Skeletal muscle satellite cell (primary cell): ENCODE results near the gene FAM162A.
A peak's percentile ranks its signal among the peaks of the same experiment; 100 is the strongest.

Experiments
- H3K27me3 ChIP-seq: 2 replicates; pipeline ENCODE4 v1.7.0; 2013; ENCODE audit warnings: low read length; ENCODE audit not compliant: control insufficient read depth, insufficient read depth
- H3K36me3 ChIP-seq: 2 replicates; pipeline ENCODE4 v1.7.0; 2013; ENCODE audit warnings: mild to moderate bottlenecking, control low read depth, low read length; ENCODE audit not compliant: insufficient read depth
- H3K4me1 ChIP-seq: 2 replicates; pipeline ENCODE4 v1.7.0; 2013; ENCODE audit warnings: low read length; ENCODE audit not compliant: control insufficient read depth, insufficient read depth
- H3K4me2 ChIP-seq: 2 replicates; pipeline ENCODE4 v1.7.0; 2013; ENCODE audit warnings: mild to moderate bottlenecking, low read length
- H3K4me3 ChIP-seq: 2 replicates; pipeline ENCODE4 v1.7.0; 2013; ENCODE audit warnings: low read length
- H3K9ac ChIP-seq: 2 replicates; pipeline ENCODE4 v1.7.0; 2013; ENCODE audit warnings: mild to moderate bottlenecking, low read depth, low read length, moderate library complexity
- H3K9me3 ChIP-seq: replicated peaks from 2 replicates; pipeline ENCODE4 v1.7.0; 2013; ENCODE audit warnings: mild to moderate bottlenecking, control low read depth, low read length

Gene FAM162A

DNA sequence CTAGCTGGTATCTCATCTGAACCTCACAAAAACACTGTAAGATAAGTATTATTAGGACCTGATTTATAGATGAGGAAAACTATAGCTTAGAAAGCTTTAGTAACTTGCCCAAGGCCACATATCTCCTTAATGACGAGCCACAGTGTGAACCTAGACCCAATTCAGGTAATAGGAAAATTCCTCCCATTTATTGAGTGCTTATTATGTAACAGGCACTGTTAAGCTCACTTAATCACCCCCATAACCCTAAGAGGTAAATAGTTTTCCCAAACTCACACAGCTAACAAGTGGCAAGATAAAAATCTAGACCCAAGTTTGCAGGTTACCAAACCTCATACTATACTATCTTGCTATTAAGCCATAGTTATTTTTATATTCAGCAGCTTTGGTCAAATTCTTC is 24.0 kb downstream of the FAM162A start:
- no peak overlapping the region for H3K9ac ChIP-seq
- no peak overlapping the region for H3K4me2 ChIP-seq
- no peaks in the 10 kb centered on the region for H3K9me3 ChIP-seq
- H3K4me1 ChIP-seq, result no peaks in the 10 kb centered on the region
- no peaks in the 10 kb centered on the region for H3K27me3 ChIP-seq
- peaks cover 15% of the 10 kb centered on the region for H3K36me3 ChIP-seq
- no peak overlapping the region for H3K4me3 ChIP-seq

DNA sequence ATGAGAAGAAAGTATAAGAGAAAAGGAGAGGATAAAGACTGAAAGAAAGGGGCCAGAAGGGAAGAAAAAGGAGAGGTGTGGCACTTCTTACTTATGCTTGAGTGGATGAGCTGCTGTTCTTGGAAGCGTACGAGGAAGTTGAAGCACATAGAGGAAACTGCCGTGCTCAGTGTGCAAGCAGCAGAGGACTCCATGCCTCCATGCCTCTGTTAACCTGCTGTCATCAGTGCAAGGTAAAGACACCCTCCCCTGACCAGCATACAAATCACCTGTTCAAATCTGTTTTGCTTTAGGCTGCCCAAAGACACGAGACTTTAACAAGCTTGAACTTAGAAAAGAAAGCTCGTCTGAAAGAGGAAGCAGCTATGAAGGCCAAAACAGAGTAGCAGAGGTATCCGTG is 25.5 kb downstream of the FAM162A start:
- Histone ChIP-seq H3K36me3 (peaks cover 11% of the 10 kb centered on the region), H3K4me3 (no peak overlapping the region), H3K4me1 (no peaks in the 10 kb centered on the region), H3K9ac (no peak overlapping the region), H3K27me3 (no peaks in the 10 kb centered on the region), H3K9me3 (no peaks in the 10 kb centered on the region), H3K4me2 (no peak overlapping the region)

DNA sequence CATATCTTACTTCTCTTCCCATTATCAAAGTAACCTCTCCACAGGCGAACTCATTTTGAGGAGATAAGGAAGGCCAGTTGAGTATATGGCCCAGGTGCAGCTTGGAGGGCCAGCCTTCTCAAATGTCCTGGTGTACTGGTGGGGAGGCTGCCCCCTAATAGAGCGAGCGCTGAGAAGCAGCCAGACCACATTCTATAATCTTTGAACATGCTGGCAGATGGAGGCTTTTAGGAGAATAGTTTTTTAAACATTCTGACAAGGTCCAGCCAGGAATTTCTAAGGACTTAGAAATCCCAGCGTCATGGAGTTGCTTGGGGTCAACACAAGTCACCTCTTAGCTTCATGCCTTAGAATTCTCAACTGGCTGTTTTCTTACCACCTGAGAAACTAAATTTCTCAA is 26.1 kb downstream of the FAM162A start:
- Histone ChIP-seq H3K9ac (no peak overlapping the region), H3K27me3 (no peaks in the 10 kb centered on the region), H3K9me3 (no peaks in the 10 kb centered on the region), H3K36me3 (peaks cover 10% of the 10 kb centered on the region), H3K4me1 (peaks cover 5% of the 10 kb centered on the region), H3K4me2 (no peak overlapping the region), H3K4me3 (no peak overlapping the region)

DNA sequence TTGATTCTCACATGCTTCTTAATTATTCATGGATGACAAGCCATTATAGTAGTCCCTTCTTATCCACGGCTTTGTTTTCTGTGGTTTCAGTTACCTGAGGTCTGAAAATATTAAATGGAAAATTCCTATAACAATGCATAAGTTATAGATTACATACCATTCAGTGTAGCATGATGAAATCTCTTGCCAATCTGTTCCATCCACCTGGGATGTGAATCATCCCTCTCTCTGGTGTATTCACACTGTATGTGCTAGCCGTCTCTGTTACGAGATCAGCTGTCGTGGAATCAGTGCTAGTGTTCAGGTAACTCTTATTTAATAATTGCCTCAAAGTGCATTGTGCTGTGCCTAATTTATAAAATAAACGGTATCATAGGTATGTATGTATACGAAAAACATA is 26.7 kb downstream of the FAM162A start:
- Histone ChIP-seq H3K4me1 (peaks cover 8% of the 10 kb centered on the region), H3K4me2 (no peak overlapping the region), H3K36me3 (peaks cover 5% of the 10 kb centered on the region), H3K9me3 (no peaks in the 10 kb centered on the region), H3K9ac (no peak overlapping the region), H3K4me3 (no peak overlapping the region), H3K27me3 (no peaks in the 10 kb centered on the region)

DNA sequence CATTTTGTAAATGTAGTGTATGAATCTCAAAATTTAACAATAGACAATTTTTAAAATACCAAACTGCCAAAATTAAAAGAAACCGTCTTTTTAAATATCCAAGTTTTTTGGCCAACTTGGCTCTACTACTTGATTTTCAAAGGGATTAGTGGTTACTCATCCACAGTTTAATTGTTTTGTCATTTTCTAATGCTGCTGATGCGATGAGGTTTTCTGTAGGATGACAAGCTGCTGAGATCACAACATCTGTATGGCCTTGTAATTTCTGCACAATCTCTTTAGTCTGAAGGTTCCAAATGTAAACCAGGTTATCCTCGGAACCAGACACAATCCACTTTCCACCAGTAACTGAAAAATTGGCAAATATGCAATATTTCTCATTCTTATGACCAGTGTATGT is 30.4 kb downstream of the FAM162A start:
- Histone ChIP-seq H3K9ac (no peak overlapping the region), H3K27me3 (no peaks in the 10 kb centered on the region), H3K4me2 (peak overlapping the region; percentile 89), H3K36me3 (no peaks in the 10 kb centered on the region), H3K9me3 (no peaks in the 10 kb centered on the region), H3K4me3 (no peak overlapping the region), H3K4me1 (peaks cover 8% of the 10 kb centered on the region)

DNA sequence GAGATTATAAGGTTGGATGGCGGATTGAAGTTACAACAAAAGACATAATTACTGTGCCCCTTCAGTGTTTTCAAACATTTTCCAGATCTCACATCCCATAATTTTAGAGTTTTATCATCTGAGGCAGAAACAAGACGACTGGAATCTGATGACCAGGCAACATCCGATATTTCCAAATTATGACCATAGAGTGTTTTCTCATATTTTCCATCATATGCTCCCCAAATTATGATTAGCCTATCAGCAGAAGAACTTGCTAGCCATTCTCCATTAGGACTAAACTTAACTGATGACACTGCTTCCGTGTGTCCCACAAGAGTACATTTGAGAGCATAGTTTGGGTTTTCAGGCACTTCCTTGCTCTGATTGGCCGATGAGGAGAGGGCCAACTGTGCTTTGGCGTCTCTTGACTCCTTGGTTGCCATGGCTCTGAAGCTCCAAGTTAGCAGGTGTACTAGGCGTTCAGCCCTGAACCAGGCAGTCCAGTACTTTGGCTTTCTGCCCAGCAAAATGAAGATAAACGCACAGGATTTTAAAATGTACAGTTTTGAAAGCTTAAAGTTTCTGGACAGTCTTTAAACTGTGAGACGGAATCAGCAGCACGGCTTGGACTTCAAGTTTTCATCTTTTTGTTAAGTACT is 31.2 kb downstream of the FAM162A start:
- Histone ChIP-seq H3K27me3 (no peaks in the 10 kb centered on the region), H3K4me1 (peaks cover 8% of the 10 kb centered on the region), H3K9me3 (no peaks in the 10 kb centered on the region), H3K9ac (peak overlapping the region; percentile 89), H3K4me2 (peak overlapping the region; percentile 89), H3K4me3 (peak overlapping the region; percentile 75), H3K36me3 (peaks cover under 1% of the 10 kb centered on the region)

DNA sequence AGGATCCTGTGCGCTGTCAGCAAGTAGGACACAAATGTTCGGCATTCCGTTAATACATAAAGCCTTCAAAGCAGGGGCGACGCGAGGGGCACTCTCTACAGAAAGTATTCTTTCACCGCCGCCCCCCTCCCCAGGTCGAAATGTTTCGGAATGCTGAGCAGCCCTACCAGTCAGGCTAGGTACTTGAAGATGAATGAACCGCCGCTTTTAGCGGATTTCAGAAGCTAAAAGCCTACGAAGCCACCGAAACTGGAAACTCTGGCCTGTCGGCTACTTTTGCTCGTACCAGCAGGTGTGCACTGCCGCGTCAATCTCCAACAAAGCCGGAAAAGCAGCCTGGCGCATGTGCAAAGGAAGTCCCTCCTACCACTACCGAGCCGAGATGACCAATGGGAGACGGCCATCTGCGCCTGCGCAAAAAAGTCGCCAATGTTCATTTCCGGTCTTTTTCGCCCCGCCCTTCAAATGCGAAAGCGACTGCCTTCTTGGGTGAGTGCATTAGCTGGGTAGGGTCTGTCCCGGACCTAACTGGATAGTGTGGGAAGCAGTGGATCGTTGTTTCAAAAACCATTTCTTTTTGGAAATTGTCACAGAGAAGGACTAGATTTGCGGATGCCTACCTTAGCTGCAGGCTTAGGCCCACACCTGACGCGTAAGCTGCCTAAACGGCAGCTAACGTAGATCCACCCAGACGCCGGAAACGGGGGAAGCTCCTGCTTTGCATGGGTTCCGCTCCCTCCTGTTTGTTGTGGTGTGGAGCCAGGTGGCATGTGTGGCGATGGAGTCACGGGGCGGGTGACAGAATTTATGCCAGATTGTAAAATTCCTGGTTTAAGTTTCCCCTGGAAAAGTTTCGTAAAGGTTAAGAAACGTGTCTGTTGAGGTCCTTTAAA is 32.0 kb downstream of the FAM162A start, which contains the start of gene WDR5B:
Gene WDR5B, minus strand, starts transcription at position 301 of the 893 bp plus-strand sequence. CDS start 534 bp downstream, outside the sequence.
- Histone ChIP-seq H3K36me3 (peaks cover 3% of the 10 kb centered on the region), H3K27me3 (no peaks in the 10 kb centered on the region), H3K9me3 (no peaks in the 10 kb centered on the region), H3K9ac (peak within 1 kb of the TSS; percentile 89), H3K4me2 (peak within 1 kb of the TSS; percentile 89), H3K4me1 (peaks cover 8% of the 10 kb centered on the region), H3K4me3 (peak within 1 kb of the TSS; percentile 75)

DNA sequence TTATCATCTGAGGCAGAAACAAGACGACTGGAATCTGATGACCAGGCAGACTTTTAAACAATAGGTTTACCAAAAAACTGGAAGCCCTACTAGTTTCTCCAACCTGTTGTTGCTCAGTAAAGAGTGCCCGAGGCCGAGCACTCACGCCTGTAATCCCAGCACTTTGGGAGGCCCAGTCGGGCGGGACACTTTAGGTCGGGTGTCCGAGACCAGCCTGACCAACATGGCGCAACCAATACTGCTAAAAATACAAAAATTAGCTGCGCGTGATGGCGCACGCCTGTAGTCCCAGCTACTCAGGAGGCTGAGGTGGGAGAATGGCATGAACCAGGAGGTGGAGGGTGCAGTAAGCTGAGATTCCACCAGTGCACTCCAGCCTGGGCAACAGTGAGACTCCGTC is 33.0 kb downstream of the FAM162A start:
- Histone ChIP-seq H3K9ac (peak overlapping the region; percentile 89), H3K4me1 (peaks cover 8% of the 10 kb centered on the region), H3K36me3 (peaks cover 3% of the 10 kb centered on the region), H3K9me3 (no peaks in the 10 kb centered on the region), H3K4me2 (peak overlapping the region; percentile 89), H3K4me3 (peak overlapping the region; percentile 75), H3K27me3 (no peaks in the 10 kb centered on the region)

DNA sequence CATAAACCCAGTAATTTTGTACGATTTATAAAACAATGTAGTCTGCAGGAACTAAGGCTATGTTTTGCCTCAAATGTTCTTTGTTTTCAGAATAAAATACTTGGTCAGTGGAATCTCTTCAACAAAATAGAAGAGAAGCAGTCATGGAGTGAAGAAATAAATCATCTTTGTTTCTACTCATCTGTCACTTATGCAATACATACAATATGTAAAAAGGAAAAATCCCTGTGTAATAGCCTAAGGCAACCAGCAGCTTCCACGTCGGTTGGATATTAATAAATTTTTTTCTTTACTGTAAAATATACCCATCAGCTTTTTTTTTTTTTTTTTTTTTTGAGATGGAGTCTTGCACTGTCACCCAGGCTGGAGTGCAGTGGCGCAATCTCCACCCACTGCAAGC is 37.1 kb downstream of the FAM162A start:
- Histone ChIP-seq H3K4me2 (no peak overlapping the region), H3K27me3 (no peaks in the 10 kb centered on the region), H3K9ac (no peak overlapping the region), H3K36me3 (peaks cover 30% of the 10 kb centered on the region), H3K4me3 (no peak overlapping the region), H3K4me1 (no peaks in the 10 kb centered on the region), H3K9me3 (no peaks in the 10 kb centered on the region)

DNA sequence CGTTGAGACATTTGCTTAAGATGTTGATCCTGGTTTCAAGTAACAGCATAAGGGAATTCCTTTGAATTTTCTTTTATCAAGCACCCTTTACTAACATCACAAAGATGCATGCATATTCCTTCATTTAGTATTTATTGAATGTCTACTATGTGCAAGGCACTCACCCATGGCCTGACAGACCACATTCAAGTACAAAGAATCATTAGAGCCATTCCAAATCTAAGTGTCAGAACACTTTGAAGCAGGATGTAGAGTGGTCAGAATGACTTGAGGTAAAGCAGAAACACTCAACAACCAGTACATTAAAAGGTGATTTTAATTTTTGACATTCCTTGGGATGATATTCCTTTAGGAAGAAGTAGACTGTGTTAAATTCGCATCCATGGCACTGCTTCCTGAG is 37.9 kb downstream of the FAM162A start:
- Histone ChIP-seq H3K4me2 (no peak overlapping the region), H3K36me3 (peaks cover 37% of the 10 kb centered on the region)

DNA sequence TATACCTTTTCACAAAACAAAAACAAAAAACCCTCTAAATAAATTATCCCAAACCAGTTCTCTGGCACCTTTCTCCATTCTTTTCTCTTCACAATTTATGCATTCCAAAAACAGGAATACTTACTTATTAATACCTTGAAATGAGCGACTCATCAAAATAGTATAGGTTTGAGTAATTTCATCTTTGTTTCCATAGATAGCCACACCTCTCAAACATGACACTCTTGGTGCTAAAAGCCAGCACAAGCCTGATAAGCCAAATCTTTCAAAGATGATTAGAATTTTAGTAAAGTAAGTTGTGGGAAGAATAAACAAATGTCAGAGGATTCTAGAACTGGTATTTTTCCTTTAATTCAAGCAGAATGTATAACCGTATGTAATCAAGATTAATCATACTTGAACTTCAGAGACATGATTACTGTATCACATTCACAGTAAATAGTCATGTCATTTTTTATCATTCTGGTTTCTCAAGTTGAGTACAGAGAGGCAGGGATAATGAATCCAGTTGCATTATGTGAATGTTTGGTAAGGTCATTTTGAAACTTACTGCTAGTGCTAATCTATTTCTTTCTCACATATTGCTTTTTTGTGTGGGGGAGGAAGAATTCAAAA is 44.0 kb downstream of the FAM162A start:
- H3K36me3 ChIP-seq, result peaks cover 60% of the 10 kb centered on the region

More for the DNA sequence above, 37.9 kb downstream of the FAM162A start:
- H3K27me3 ChIP-seq, result no peaks in the 10 kb centered on the region
- H3K4me1 ChIP-seq, result no peaks in the 10 kb centered on the region
- H3K4me3 ChIP-seq, result no peak overlapping the region
- no peak overlapping the region for H3K9ac ChIP-seq
- no peaks in the 10 kb centered on the region for H3K9me3 ChIP-seq

More for the DNA sequence above, 44.0 kb downstream of the FAM162A start:
- Histone ChIP-seq H3K4me1 (no peaks in the 10 kb centered on the region), H3K9me3 (no peaks in the 10 kb centered on the region), H3K4me2 (no peak overlapping the region), H3K27me3 (no peaks in the 10 kb centered on the region), H3K9ac (no peak overlapping the region), H3K4me3 (no peak overlapping the region)
